Activated T-helper 1 cell treated with Interleukin-2 at 50 U/mL for 16 hours (primary cell): ENCODE data around the gene CCDC61.

Experiments used
- DNase-seq: peaks from one replicate; pipeline ENCODE4 v3.0.0-alpha.2; 2020; ENCODE audit warnings: low read depth

The CCDC61 gene

GRCh38 chr19:46015687-46016425, 20.6 kb downstream of the CCDC61 start:
- no peak for DNase-seq

DNA sequence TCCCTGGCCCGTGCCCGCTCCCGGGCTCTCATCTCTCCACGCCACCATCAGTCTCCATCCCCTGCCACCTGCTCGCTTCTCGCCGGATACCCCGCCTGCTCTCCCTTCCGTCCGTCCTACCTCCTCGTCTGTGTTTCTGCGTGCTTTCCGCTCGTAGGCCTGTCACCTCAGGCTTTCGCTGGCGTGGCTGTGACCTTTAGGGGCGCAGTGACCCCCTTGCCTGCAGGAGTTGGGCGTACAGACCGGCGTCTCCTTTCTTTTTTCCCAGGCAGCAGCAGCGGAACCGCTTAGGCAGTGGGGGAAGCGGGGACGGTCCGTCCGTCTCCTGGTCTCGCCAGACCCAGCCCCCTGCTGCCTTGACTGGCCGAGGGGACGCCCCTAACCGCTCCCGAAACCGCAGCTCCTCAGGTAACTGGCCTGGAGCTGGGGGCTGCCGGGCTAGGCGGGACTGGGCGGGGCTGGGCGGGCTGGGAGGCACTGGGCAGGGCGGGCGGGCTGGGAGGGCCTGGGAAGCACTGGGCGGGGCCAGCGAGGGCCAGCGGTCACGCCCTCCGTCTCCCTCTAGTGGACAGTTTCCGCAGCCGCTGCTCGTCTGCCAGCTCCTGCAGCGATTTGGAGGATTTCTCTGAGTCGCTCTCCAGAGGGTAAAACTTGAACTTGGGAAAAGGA, 21.3 kb downstream of the CCDC61 start:
- peak; percentile 72 for DNase-seq

DNA sequence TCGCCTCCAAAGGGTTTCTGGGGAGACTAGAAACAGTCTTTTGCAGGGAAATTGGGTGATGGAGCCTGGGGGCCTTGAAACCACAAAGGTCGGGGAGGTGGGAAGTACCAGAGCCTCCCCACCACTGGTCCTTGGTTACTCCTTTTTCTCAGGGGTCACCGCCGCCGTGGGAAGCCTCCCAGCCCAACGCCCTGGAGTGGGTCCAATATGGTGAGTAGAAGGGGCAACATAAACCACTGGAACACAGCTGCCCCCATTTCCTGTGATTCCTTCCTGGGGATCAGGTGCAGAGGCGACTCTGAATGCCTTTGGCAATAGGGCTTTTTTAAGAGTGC, 21.8 kb downstream of the CCDC61 start:
- DNase-seq: no peak

- DNase-seq: no peak
Measured at GRCh38 chr19:46017874-46018675, 22.8 kb downstream of the CCDC61 start.

GRCh38 chr19:46018729-46019251, 23.5 kb downstream of the CCDC61 start:
- DNase-seq: no peak

GRCh38 chr19:46019270-46019669, 24.0 kb downstream of the CCDC61 start:
- no peak for DNase-seq

DNA sequence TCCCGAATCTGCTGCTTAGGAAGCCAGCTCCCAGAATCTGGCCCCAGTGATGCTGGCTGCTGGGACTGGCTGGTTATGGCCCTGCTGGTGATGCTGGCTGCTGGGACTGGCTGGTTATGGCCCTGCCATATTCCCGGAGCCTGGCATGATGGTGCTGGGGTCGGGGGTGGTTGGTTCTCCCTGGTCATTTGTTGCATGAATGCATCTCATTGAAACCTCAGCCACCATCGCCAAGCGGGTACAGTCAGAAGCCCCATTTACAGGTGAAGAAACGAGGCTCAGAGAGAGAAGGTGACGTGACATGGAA, 25.5 kb downstream of the CCDC61 start:
- DNase-seq: no peak

DNA sequence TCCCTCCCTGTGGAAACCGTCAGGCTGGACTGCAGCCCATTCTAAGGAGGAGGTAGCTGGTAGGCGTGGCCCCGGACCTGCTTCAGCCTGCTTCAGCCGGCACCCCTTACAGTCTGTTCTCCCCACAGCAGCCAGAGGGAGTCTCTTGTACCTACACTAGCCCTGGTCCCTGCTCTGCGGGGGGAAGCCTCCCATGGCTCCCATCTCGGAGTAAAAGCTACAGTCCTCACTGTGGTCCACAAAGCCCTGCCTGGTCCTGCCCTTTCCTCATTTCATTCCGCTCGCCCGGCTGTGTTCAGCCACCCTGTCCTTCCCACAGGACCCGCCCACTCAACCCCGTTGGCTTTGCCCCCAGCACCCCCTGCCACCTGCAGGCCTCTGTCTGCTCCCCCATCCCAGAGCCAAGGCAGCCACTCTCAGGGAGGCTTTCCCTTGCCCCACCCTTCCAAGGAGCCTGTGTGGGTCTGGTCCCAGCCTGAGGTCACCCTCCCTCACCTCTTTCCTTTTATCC, 26.3 kb downstream of the CCDC61 start:
- DNase-seq: no peak

GRCh38 chr19:46022061-46022430, 26.8 kb downstream of the CCDC61 start:
- DNase-seq: no peak

GRCh38 chr19:46022431-46023310, 27.4 kb downstream of the CCDC61 start, which contains the start of gene PGLYRP1:
Gene PGLYRP1 (minus strand): TSS chr19:46023053. CDS start chr19:46023021, 32 bp downstream.
- no peak for DNase-seq

- no peak for DNase-seq
Measured at GRCh38 chr19:46023311-46023779, 28.1 kb downstream of the CCDC61 start.

- no peak for DNase-seq
Measured at GRCh38 chr19:46025835-46026234, 30.6 kb downstream of the CCDC61 start.

DNA sequence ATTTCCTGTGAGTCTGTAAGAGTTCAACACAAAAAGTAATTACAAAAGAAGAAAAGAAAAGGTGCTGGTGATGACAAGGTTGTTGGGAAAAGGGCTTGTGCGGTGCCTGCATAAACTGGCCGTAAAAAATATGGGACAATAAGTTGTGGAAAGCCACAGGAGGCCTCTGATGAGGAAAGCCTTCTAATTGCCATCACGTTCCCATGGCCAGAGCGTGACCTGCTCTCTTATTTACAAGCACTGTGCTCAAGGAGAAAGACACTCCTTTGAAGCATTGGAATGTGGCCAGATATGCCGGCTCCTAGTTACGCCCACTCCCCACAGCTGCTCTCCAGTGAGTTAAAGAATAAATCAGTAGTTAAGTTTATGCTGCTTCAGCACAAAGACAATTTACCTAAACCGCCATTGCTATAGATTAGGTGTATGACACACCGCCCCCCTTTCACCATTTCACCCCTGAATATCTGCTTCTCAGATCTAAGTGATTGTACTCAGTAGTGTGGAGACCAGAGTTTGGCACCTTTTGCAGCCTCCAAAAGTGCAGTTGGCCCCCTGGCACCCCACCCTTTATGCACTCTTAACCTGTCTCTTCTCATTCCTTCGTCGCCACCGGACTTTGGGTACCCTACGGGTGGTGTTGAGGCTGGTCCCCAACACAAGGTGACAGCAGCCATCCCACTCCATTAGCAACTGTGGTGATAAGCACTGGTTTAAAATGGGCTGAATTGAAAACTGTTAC, 35.7 kb downstream of the CCDC61 start:
- DNase-seq: no peak

DNA sequence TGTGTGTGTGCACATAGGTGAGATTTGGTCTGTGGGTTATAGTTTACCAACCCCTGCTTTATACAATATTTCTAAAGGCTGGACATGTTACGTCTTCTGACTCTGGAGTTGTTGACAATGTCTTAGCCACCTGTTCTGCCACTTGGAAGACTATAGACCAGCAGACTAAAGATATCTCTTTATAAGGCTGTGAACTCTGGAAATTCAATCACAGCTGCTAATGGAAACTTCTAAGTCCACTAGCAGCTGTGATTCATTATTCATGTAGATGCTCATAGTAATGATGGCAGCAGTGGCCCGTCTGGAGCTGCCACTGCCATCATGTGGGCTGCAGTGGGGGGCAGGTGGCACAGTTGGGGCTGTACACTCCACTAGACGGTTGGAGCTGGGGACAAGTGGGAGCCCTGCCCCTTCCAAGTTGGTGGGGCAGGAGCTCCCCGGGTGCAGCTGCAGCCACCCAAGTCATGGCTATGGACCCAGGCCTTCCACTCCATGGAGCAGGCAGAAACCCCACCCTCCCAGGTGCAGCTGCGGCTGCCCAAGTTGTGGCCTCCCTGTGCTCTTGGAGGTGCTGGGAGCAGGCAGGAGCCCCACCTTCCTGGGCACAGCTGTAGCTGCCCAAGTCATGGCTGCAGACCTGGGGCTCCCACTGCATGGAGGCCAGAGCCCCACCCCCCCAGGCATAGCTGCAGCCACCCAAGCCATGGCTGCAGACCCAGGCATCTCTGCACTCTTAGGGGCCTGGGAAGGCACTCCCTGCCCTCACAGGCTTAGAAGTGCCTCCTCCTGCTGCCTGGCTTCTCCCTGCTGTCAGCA, 36.7 kb downstream of the CCDC61 start:
- DNase-seq: no peak

DNA sequence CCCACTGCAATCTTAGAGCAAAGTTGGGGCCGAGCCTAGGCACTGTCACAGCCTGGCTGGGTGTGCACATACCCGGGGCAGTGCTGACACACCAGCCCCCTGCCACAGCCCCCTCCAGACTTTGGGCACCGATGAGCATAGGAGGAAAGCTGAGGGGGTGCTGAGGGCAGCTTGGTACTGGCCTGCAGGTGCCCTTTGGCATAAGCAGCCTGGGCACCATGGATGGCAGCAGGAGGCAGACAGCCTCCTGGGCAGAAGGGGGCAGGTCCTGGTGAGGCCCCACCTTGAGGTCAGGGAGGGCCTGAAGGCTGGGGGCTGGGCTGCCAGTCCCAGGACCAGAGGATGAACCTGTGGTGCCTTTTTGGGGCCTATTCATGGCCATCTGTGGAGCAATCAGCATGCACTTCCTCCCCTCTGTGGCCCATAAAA, 37.3 kb downstream of the CCDC61 start:
- DNase-seq: no peak

DNA sequence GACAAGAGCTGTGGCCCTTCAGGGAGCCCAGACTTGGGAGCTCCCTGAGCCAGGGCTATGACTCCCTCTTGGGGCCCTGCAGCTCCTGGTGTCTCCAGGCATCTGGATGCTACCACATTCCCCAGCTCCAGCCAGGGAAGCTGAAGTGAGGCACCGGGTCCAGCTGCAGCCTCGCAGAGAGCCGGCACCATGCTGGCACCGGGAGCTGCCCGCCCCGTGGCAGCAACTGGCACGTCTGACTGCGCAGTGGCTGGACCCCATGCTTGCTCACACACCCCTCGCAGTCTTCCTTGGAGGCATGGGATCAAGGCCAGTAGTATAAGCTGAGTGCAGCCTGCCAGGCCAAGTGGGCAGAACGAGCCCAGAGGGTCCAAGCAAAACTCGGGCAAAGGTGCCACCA, 38.1 kb downstream of the CCDC61 start:
- no peak for DNase-seq

GRCh38 chr19:46035546-46035945, 40.3 kb downstream of the CCDC61 start:
- no peak for DNase-seq

DNA sequence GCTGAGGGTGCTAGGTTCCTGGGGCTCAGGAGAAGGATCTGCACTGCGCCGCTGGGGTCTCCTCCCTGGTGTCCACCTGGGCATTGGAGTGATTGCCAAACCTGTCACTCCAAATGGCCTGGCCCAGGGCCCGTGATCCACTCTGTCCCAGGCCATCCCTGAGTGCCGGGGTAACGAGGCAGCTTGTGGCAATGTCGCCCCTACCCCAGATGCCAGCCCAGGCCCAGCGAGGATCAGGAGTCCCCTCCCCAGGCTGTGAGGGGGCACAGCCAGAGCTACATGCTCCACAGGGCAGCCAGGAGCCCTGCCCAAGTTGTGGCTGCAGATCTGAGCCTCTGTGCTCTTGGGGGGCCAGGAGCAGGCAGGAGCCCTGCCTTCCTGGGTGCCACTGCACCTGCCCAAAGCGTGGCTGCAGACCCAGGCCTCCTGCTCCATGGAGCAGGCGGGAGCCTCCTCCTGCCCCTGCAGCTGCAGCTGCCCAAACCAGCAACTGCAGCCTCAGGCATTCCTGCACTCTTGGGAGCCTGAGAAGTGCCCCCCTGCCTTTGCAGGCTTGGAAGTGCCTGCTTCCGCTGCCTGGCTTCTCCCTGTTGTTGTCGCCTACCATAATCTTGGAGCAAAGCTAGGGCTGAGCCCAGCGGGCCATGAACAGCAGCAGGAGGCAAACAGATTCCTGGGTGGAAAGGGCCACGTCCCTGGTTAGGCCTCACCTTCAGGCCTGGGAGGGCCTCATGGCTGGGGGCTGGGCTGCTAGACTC, 40.9 kb downstream of the CCDC61 start:
- DNase-seq: no peak

- DNase-seq: no peak
Measured at GRCh38 chr19:46036744-46037128, 41.5 kb downstream of the CCDC61 start.
